OCI-M2 (cell line): ENCODE results near the gene METTL3.

Experiments
- DNase-seq: peaks from one replicate; lab custom pipeline; 2025; ENCODE audit not compliant: unreplicated experiment; lab: John Stamatoyannopoulos, UW

METTL3 gene

GRCh38 chr14:21476925-21477681 lies 34.0 kb downstream of the METTL3 start, which contains the start of the genes RAB2B and TOX4:
Gene RAB2B (minus strand): TSS chr14:21476959. CDS start chr14:21476872, 87 bp downstream.
Gene TOX4 (plus strand): TSS chr14:21477195. CDS start chr14:21477279, 84 bp downstream.
- peak; percentile 87 for DNase-seq

- DNase-seq: no peak
These were observed 34.6 kb downstream of the METTL3 start for GRCh38 chr14:21476523-21476924.

- no peak for DNase-seq
These were observed 35.2 kb downstream of the METTL3 start for GRCh38 chr14:21475767-21476522.

- no peak for DNase-seq
These were observed 43.5 kb downstream of the METTL3 start for GRCh38 chr14:21467616-21468015.

GRCh38 chr14:21455912-21456667 lies 55.0 kb downstream of the METTL3 start, which contains the start of gene CHD8:
Gene CHD8 (minus strand): TSS chr14:21456123. CDS start chr14:21431643, 24,480 bp downstream.
- peak; percentile 96 for DNase-seq

GRCh38 chr14:21455592-21455911 lies 55.6 kb downstream of the METTL3 start:
- no peak for DNase-seq

- no peak for DNase-seq
These were observed 56.1 kb downstream of the METTL3 start for GRCh38 chr14:21454843-21455544.

GRCh38 chr14:21449899-21450216 lies 61.3 kb downstream of the METTL3 start:
- DNase-seq: no peak
